ENCODE measurements around the gene NME5. TPM values are rescaled to one million over a fixed set of nuclear protein-coding genes. Genes with fewer than 3 reads are reported as not detected.

The NME5 gene
- total and polyA plus RNA-seq, 2 of the 13 experiments (the other 11 are each of a cell fraction or from before 2014, with no cell fraction given): 0.18 TPM; not detected in 1

- peak; percentile 10 for TF ChIP-seq JARID2 (CRISPR knock-in tag; IDR thresholded peaks at IDR 0.05; ENCODE audit: insufficient replicate concordance)
- TF ChIP-seq GABPA (IDR thresholded peaks at IDR 0.05; ENCODE audit: low read depth, low read length): peak; percentile 44
- TF ChIP-seq GABPA (CRISPR knock-in tag; IDR thresholded peaks at IDR 0.05; ENCODE audit: low read depth): peak; percentile 92
- peak; percentile 71 for TF ChIP-seq SP2 (CRISPR knock-in tag; IDR thresholded peaks at IDR 0.05)
- 0 out of 2 replicates have a peak, but pooled peaks have one; percentile 1 for TF ChIP-seq BRCA1 (CRISPR knock-in tag; IDR thresholded peaks at IDR 0.05)
- TF ChIP-seq ZNF747 (CRISPR knock-in tag; IDR thresholded peaks at IDR 0.05; ENCODE audit: borderline replicate concordance): peak; percentile 21
- peak; percentile 79; the same call in 1 of the 2 replicates for TF ChIP-seq YEATS2 (CRISPR knock-in tag; IDR thresholded peaks at IDR 0.05; ENCODE audit: borderline replicate concordance)
- TF ChIP-seq ARID4A (CRISPR knock-in tag; IDR thresholded peaks at IDR 0.05; ENCODE audit: borderline replicate concordance): peak; percentile 99
- peak; percentile 87; the same call in 1 of the 2 replicates for TF ChIP-seq ZNF878 (CRISPR knock-in tag; IDR thresholded peaks at IDR 0.05)
- 0 out of 2 replicates have a peak, but pooled peaks have one; percentile 27 for TF ChIP-seq FOXP4 (CRISPR knock-in tag; IDR thresholded peaks at IDR 0.05)
- TF ChIP-seq MXI1 (IDR thresholded peaks at IDR 0.05; ENCODE audit: borderline replicate concordance, low read depth, low read length): peak; percentile 100
- peak; percentile 42; the same call in 1 of the 2 replicates for TF ChIP-seq ZNF567 (CRISPR knock-in tag; IDR thresholded peaks at IDR 0.05; ENCODE audit: borderline replicate concordance)
- peak; percentile 26; the same call in 1 of the 2 replicates for TF ChIP-seq ZHX2 (IDR thresholded peaks at IDR 0.05; ENCODE audit: low read depth)
- no peak; the same call in 1 of the 2 replicates for TF ChIP-seq ZHX2 (CRISPR knock-in tag; IDR thresholded peaks at IDR 0.05; ENCODE audit: borderline replicate concordance)
Observed at GRCh38 chr5:138178516-138179276, 39.5 kb upstream of the NME5 start, which contains the start of the genes BRD8 and KIF20A (continued).
